Measurements from ENCODE around the gene PEX10.

The PEX10 gene

GRCh38 chr1:2404890-2405511 is 7.4 kb downstream of the PEX10 start:
- H3K9me3 ChIP-seq (ENCODE audit: control insufficient read depth, insufficient read depth, low read depth, low read length): no peaks in the 10 kb centered on the region
- no peaks in the 10 kb centered on the region for H3K27me3 ChIP-seq (ENCODE audit: control insufficient read depth, insufficient read depth, low read length)
- no peak overlapping the region for H3K9ac ChIP-seq (ENCODE audit: low read length)
- no peak overlapping the region for H3K27ac ChIP-seq (ENCODE audit: low read depth, low read length)
- H3K4me1 ChIP-seq (ENCODE audit: control insufficient read depth, insufficient read depth, low read length): no peaks in the 10 kb centered on the region
- no peak overlapping the region for H3K4me3 ChIP-seq (ENCODE audit: low read depth, low read length)
- peaks cover 89% of the 10 kb centered on the region for H3K36me3 ChIP-seq (ENCODE audit: control insufficient read depth, insufficient read depth, low read length)

DNA sequence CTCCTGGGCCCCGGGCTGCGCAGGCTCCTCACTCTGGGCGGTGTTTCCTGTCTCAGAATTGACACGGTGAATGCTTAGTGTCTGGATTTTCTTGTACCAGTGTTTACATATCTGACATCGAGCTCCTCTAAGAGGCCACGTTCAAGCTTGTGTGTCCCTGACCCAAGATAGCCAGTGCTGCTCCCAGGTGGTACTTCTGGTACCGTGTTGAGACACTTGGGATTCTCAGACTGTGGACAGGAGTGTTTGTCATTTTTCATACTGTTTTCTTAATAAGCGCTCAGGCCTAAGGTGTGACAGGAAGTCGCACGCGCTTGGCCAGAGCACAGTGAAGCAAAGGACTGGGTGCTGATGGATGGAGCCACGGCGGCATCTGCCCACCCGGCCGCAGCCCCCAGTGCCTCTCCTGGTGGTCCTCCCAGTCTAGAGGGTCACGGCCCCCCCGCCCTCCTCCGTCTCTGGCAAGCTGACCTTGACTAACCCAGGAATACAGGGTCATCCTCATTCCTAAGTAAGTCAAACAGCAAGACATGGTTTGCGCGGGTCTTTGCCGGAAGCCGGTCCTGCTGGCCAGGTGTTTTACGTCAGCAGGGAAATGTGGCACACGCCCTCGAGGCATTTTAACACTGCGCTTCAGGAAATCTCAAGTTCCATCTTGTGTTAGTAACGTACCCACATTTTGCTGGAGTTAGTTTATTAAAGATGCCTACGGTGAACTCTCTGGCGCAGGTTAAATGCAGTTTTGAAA is 8.0 kb downstream of the PEX10 start:
- Histone ChIP-seq H3K36me3 (ENCODE audit: control insufficient read depth, insufficient read depth, low read length) (peaks cover 91% of the 10 kb centered on the region), H3K27me3 (ENCODE audit: control insufficient read depth, insufficient read depth, low read length) (no peaks in the 10 kb centered on the region), H3K9ac (ENCODE audit: low read length) (no peak overlapping the region), H3K4me1 (ENCODE audit: control insufficient read depth, insufficient read depth, low read length) (no peaks in the 10 kb centered on the region), H3K27ac (ENCODE audit: low read depth, low read length) (no peak overlapping the region), H3K9me3 (ENCODE audit: control insufficient read depth, insufficient read depth, low read depth, low read length) (no peaks in the 10 kb centered on the region), H3K4me3 (ENCODE audit: low read depth, low read length) (no peak overlapping the region)

DNA sequence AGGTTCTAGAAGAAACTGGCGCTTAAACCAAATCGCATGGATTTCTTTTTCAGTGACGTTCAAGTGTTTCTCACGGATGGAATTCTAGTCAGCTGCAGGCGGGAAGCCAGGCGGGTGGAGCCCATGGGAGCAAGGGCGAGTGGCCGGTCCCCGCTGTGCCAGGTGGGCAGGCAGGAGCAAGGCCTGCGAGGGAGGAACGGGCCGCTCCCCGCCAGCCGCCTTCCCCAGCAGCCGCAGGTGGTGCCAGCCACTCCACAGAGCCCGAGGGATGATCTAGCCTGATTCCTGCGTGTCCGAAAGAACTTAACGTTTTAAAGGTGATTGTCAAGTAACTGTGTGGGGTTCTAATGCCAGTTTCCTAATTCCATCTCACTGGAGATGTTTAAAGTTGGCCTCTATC is 9.1 kb downstream of the PEX10 start:
- Histone ChIP-seq H3K36me3 (ENCODE audit: control insufficient read depth, insufficient read depth, low read length) (peaks cover 91% of the 10 kb centered on the region), H3K27ac (ENCODE audit: low read depth, low read length) (no peak overlapping the region), H3K9me3 (ENCODE audit: control insufficient read depth, insufficient read depth, low read depth, low read length) (no peaks in the 10 kb centered on the region), H3K4me1 (ENCODE audit: control insufficient read depth, insufficient read depth, low read length) (no peaks in the 10 kb centered on the region), H3K9ac (ENCODE audit: low read length) (no peak overlapping the region), H3K27me3 (ENCODE audit: control insufficient read depth, insufficient read depth, low read length) (no peaks in the 10 kb centered on the region), H3K4me3 (ENCODE audit: low read depth, low read length) (no peak overlapping the region)

DNA sequence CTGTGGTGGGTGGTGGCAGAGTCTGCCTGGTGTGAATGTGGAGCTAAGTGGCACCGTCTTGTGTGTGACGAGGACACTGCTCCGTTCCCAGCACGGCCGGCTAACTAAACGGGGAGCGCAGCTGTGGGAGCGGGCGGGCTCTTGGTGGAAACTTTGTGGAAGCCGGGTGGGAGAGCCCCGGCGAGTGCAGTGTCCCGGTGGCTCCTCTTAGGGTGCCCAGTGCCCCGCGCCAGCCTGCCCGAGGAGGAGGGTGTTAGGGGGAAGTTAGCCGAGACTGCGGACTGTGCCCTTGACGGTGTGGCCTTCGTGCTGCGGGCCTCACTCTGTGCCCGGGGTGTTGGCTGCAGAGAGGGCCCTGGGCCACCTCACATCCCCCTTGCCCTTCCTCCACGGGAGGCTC is 9.9 kb downstream of the PEX10 start:
- no peaks in the 10 kb centered on the region for H3K27me3 ChIP-seq (ENCODE audit: control insufficient read depth, insufficient read depth, low read length)
- H3K9ac ChIP-seq (ENCODE audit: low read length): no peak overlapping the region
- no peak overlapping the region for H3K4me3 ChIP-seq (ENCODE audit: low read depth, low read length)
- H3K36me3 ChIP-seq (ENCODE audit: control insufficient read depth, insufficient read depth, low read length): peaks cover 93% of the 10 kb centered on the region
- H3K4me1 ChIP-seq (ENCODE audit: control insufficient read depth, insufficient read depth, low read length): no peaks in the 10 kb centered on the region
- no peaks in the 10 kb centered on the region for H3K9me3 ChIP-seq (ENCODE audit: control insufficient read depth, insufficient read depth, low read depth, low read length)
- no peak overlapping the region for H3K27ac ChIP-seq (ENCODE audit: low read depth, low read length)

GRCh38 chr1:2400950-2401649 is 11.3 kb downstream of the PEX10 start:
- H3K27me3 ChIP-seq (ENCODE audit: control insufficient read depth, insufficient read depth, low read length): no peaks in the 10 kb centered on the region
- no peaks in the 10 kb centered on the region for H3K9me3 ChIP-seq (ENCODE audit: control insufficient read depth, insufficient read depth, low read depth, low read length)
- H3K36me3 ChIP-seq (ENCODE audit: control insufficient read depth, insufficient read depth, low read length): peaks cover 92% of the 10 kb centered on the region
- H3K27ac ChIP-seq (ENCODE audit: low read depth, low read length): no peak overlapping the region
- H3K9ac ChIP-seq (ENCODE audit: low read length): no peak overlapping the region
- no peak overlapping the region for H3K4me3 ChIP-seq (ENCODE audit: low read depth, low read length)
- H3K4me1 ChIP-seq (ENCODE audit: control insufficient read depth, insufficient read depth, low read length): no peaks in the 10 kb centered on the region

DNA sequence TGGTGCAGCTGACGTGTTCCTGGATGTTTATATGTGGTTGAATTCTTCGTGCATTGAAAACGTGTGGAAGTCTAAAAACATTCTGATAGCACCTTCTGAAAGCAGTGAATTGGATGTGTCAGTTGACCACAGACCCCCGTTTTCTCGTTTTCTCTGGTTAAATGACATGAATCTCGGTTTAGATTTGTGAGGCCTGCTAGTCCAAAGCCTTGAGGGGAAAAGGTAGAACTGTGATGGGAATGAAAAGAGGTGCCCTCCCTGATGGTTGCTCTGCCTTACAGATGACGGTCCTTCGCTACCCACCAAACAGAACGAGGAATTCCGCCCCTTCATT is 11.8 kb downstream of the PEX10 start:
- Histone ChIP-seq H3K4me1 (ENCODE audit: control insufficient read depth, insufficient read depth, low read length) (no peaks in the 10 kb centered on the region), H3K27me3 (ENCODE audit: control insufficient read depth, insufficient read depth, low read length) (no peaks in the 10 kb centered on the region), H3K4me3 (ENCODE audit: low read depth, low read length) (no peak overlapping the region), H3K27ac (ENCODE audit: low read depth, low read length) (no peak overlapping the region), H3K9ac (ENCODE audit: low read length) (no peak overlapping the region), H3K36me3 (ENCODE audit: control insufficient read depth, insufficient read depth, low read length) (peaks cover 93% of the 10 kb centered on the region), H3K9me3 (ENCODE audit: control insufficient read depth, insufficient read depth, low read depth, low read length) (no peaks in the 10 kb centered on the region)

DNA sequence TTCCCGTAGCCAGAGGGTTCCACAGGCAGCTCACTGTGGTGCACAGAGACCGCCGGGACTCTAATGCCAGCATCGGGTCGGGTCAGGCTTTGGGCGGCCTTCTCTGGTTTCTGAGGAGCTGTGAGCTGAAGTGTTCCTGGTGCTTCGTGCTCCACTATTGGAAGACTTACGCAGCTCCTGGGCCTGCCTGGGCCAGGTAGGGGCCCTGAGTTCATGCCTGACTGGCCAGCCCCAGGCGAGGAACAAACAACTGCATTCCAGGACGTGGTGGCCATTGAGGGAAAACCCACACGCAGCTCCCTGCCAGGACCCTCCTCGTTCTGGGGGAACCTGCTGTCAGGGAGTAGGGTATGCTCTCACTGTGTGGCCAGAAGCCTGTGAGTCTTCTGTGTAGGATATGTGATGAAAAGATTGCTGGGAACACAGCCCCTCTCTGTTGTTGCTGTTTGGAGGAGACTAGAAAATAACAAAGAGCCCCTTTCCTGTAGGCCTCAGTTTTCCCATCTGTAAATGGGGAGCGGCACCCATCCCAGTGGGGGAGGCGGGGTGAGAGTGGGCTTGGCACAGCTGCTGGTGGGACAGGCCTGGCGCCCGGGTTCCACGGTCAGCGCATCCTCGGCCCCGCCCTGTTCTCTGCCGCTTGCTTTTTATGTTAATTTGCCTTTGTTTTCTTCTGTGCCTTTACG is 12.3 kb downstream of the PEX10 start:
- H3K9me3 ChIP-seq (ENCODE audit: control insufficient read depth, insufficient read depth, low read depth, low read length): no peaks in the 10 kb centered on the region
- H3K27me3 ChIP-seq (ENCODE audit: control insufficient read depth, insufficient read depth, low read length): no peaks in the 10 kb centered on the region
- no peak overlapping the region for H3K4me3 ChIP-seq (ENCODE audit: low read depth, low read length)
- H3K4me1 ChIP-seq (ENCODE audit: control insufficient read depth, insufficient read depth, low read length): no peaks in the 10 kb centered on the region
- H3K27ac ChIP-seq (ENCODE audit: low read depth, low read length): no peak overlapping the region
- H3K36me3 ChIP-seq (ENCODE audit: control insufficient read depth, insufficient read depth, low read length): peaks cover 93% of the 10 kb centered on the region
- no peak overlapping the region for H3K9ac ChIP-seq (ENCODE audit: low read length)

GRCh38 chr1:2398871-2399270 is 13.5 kb downstream of the PEX10 start:
- Histone ChIP-seq H3K27me3 (ENCODE audit: control insufficient read depth, insufficient read depth, low read length) (no peaks in the 10 kb centered on the region), H3K27ac (ENCODE audit: low read depth, low read length) (no peak overlapping the region), H3K9me3 (ENCODE audit: control insufficient read depth, insufficient read depth, low read depth, low read length) (no peaks in the 10 kb centered on the region), H3K4me1 (ENCODE audit: control insufficient read depth, insufficient read depth, low read length) (no peaks in the 10 kb centered on the region), H3K4me3 (ENCODE audit: low read depth, low read length) (no peak overlapping the region), H3K36me3 (ENCODE audit: control insufficient read depth, insufficient read depth, low read length) (peaks cover 92% of the 10 kb centered on the region), H3K9ac (ENCODE audit: low read length) (no peak overlapping the region)

DNA sequence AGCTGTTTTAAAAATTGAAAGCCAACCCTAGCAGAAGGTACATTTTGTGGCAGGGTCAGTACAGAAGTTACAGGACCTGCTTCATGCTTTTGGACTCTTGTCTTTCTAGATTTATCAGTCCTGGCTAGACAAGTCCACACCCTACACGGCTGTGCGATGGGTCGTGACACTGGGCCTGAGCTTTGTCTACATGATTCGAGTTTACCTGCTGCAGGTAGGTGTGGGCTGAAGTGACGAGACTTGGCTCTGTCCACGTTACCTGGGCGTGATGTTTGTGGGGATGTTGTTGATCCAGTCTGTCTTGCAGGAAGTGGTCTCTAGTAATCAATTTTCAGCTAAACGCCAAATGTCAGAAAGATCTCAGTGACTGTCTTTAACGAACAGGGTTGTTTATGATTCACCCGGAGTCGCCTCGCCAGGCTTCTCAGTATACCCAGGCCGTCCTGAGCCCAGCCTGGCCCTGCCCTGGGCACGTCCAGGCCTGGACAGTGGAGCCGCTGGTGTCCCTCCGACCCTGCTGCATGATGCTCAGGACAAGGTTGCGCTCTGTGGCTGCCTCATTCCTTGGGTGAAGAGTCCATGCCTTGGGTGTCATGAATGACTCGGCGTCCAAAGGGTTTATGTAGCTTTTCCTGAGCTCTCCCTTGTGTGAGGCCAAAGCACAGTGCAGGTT is 15.2 kb downstream of the PEX10 start:
- Histone ChIP-seq H3K9me3 (ENCODE audit: control insufficient read depth, insufficient read depth, low read depth, low read length) (no peaks in the 10 kb centered on the region), H3K27ac (ENCODE audit: low read depth, low read length) (no peak overlapping the region), H3K36me3 (ENCODE audit: control insufficient read depth, insufficient read depth, low read length) (peaks cover 83% of the 10 kb centered on the region), H3K27me3 (ENCODE audit: control insufficient read depth, insufficient read depth, low read length) (no peaks in the 10 kb centered on the region), H3K4me3 (ENCODE audit: low read depth, low read length) (no peak overlapping the region), H3K9ac (ENCODE audit: low read length) (no peak overlapping the region), H3K4me1 (ENCODE audit: control insufficient read depth, insufficient read depth, low read length) (no peaks in the 10 kb centered on the region; the same call in 1 of the 2 replicates)

GRCh38 chr1:2396476-2396875 is 15.9 kb downstream of the PEX10 start:
- no peaks in the 10 kb centered on the region for H3K9me3 ChIP-seq (ENCODE audit: control insufficient read depth, insufficient read depth, low read depth, low read length)
- peaks cover 77% of the 10 kb centered on the region for H3K36me3 ChIP-seq (ENCODE audit: control insufficient read depth, insufficient read depth, low read length)
- no peaks in the 10 kb centered on the region for H3K27me3 ChIP-seq (ENCODE audit: control insufficient read depth, insufficient read depth, low read length)
- no peak overlapping the region for H3K27ac ChIP-seq (ENCODE audit: low read depth, low read length)
- no peak overlapping the region for H3K4me3 ChIP-seq (ENCODE audit: low read depth, low read length)
- no peak overlapping the region for H3K9ac ChIP-seq (ENCODE audit: low read length)
- no peaks in the 10 kb centered on the region; the same call in 1 of the 2 replicates for H3K4me1 ChIP-seq (ENCODE audit: control insufficient read depth, insufficient read depth, low read length)

All from HUES6 (cell line).